ENCODE results near the gene DIS3L2. TPM values are rescaled to one million over a fixed set of nuclear protein-coding genes. Genes with fewer than 3 reads are reported as not detected.

Gene DIS3L2
- total RNA-seq, 4 donors from 2014 or later, result 52.8 to 74.9 (median 61.8) TPM

DNA sequence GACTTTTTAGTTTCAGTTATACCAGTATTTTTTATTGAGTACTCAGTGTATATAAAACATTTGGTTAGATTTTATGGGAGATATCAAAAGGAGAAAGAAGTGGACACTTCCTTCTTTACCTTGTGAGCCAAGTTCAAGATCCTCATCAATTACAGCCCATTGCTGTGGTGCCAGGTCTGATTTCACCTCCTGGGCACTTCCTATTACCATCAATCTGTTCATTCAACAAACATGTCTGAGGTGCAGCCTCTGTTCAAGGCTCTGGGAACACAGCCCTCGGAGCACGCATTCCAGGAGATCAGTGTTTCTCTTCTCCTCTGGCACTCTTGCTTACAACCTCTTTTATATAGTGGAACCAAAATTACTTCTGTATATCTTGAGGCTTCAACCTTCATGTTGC is 245.7 kb downstream of the DIS3L2 start:
- H3K27me3 ChIP-seq, result no peaks in the 10 kb centered on the region
- H3K4me1 ChIP-seq, result peaks cover 0 to 21% (median 0%) of the 10 kb centered on the region in 4 donors
- DNase-seq (ENCODE audit: low spot score in 2 of 2), result no peak
- no peak overlapping the region for H3K4me3 ChIP-seq
- no peaks in the 10 kb centered on the region for H3K9me3 ChIP-seq
- no peak overlapping the region for H3K27ac ChIP-seq
- 81 to 90% methylated on average over 2 of the region's 2 CpGs for WGBS, 2 donors
- H3K36me3 ChIP-seq, result peaks cover 0 to 35% (median 0%) of the 10 kb centered on the region in 3 donors
- no peak for TF ChIP-seq POLR2A (IDR thresholded peaks at IDR 0.05)
- TF ChIP-seq EP300 (IDR thresholded peaks at IDR 0.05), result no peak
- TF ChIP-seq, protein P1, sequence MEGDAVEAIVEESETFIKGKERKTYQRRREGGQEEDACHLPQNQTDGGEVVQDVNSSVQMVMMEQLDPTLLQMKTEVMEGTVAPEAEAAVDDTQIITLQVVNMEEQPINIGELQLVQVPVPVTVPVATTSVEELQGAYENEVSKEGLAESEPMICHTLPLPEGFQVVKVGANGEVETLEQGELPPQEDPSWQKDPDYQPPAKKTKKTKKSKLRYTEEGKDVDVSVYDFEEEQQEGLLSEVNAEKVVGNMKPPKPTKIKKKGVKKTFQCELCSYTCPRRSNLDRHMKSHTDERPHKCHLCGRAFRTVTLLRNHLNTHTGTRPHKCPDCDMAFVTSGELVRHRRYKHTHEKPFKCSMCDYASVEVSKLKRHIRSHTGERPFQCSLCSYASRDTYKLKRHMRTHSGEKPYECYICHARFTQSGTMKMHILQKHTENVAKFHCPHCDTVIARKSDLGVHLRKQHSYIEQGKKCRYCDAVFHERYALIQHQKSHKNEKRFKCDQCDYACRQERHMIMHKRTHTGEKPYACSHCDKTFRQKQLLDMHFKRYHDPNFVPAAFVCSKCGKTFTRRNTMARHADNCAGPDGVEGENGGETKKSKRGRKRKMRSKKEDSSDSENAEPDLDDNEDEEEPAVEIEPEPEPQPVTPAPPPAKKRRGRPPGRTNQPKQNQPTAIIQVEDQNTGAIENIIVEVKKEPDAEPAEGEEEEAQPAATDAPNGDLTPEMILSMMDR (IDR thresholded peaks at IDR 0.05), result no peak

DNA sequence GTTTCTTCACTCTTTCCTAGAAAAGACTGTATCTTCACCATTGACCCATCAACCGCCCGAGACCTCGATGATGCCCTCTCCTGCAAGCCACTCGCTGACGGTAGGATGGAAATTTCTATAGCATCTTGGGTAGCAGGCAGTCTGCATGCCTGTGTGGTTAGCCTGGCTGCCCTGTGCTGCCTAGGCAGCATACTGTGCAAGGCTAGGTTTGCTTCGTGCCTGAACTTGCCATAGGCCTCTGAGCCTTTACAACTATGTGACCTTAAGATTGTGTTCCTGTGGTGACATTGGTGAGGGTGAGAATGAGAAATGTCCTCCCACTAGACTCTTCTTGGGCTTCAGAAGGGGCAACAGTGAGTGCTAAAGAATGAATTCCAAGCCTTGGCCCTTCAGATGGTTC is 248.8 kb downstream of the DIS3L2 start:
- Histone ChIP-seq H3K4me3 (no peak overlapping the region), H3K36me3 (peaks cover 0 to 43% (median 0%) of the 10 kb centered on the region in 3 donors), H3K27ac (no peak overlapping the region), H3K9me3 (no peaks in the 10 kb centered on the region), H3K4me1 (no peaks in the 10 kb centered on the region), H3K27me3 (no peaks in the 10 kb centered on the region)
- TF ChIP-seq EP300 (IDR thresholded peaks at IDR 0.05), result no peak
- TF ChIP-seq, protein P1 (IDR thresholded peaks at IDR 0.05), result no peak
- TF ChIP-seq POLR2A (IDR thresholded peaks at IDR 0.05), result no peak
- 93 to 97% methylated on average over 6 of the region's 6 CpGs for whole genome bisulfite sequencing, 2 donors
- no peak for DNase-seq (ENCODE audit: low spot score in 2 of 2)

GRCh38 chr2:232211743-232212686 is 250.5 kb downstream of the DIS3L2 start:
- H3K4me1 ChIP-seq, result no peaks in the 10 kb centered on the region
- no peaks in the 10 kb centered on the region for H3K9me3 ChIP-seq
- TF ChIP-seq EP300 (IDR thresholded peaks at IDR 0.05), result no peak
- TF ChIP-seq, protein P1 (IDR thresholded peaks at IDR 0.05), result no peak
- H3K4me3 ChIP-seq, result no peak overlapping the region
- peaks cover 0 to 55% (median 0%) of the 10 kb centered on the region in 3 donors for H3K36me3 ChIP-seq
- WGBS, 2 donors, result 88 to 94% methylated on average over 8 of the region's 8 CpGs
- no peaks in the 10 kb centered on the region for H3K27me3 ChIP-seq
- DNase-seq (ENCODE audit: low spot score in 2 of 2), result no peak
- no peak overlapping the region for H3K27ac ChIP-seq

- H3K27me3 ChIP-seq, result no peaks in the 10 kb centered on the region
- no peak overlapping the region for H3K4me3 ChIP-seq
- H3K9me3 ChIP-seq, result no peaks in the 10 kb centered on the region
- TF ChIP-seq, protein P1 (IDR thresholded peaks at IDR 0.05), result no peak
- TF ChIP-seq POLR2A (IDR thresholded peaks at IDR 0.05) (no peak), EP300 (IDR thresholded peaks at IDR 0.05) (no peak)
- DNase-seq (ENCODE audit: low spot score in 2 of 2), result no peak
- H3K36me3 ChIP-seq, result peaks cover 0 to 65% (median 0%) of the 10 kb centered on the region in 3 donors
- H3K4me1 ChIP-seq, result no peaks in the 10 kb centered on the region
- H3K27ac ChIP-seq, result no peak overlapping the region
- 66 to 75% methylated on average over 2 of the region's 2 CpGs for WGBS, 2 donors
Measured at GRCh38 chr2:232213176-232213575, 251.7 kb downstream of the DIS3L2 start.

DNA sequence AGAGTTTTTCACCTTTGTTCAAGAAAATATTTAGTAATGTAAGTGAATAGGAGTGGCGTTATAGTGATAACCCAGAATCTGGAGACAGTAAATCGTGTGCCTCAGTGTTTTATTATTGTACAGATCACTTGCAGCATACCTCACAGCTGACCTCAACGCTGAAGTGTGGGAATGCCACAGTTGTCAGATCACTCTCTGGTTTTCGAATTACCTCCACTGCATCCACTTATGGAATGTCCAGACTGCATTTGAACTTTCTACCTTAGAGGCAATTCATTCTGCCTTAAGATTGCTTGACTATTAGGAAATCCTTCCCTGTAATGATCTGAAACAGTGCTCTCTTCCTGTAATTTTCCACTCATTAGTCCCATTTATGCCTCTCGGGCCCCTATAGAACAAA is 252.5 kb downstream of the DIS3L2 start:
- 86 to 94% methylated on average over 5 of the region's 5 CpGs for WGBS, 2 donors
- TF ChIP-seq, protein P1 (IDR thresholded peaks at IDR 0.05), result no peak
- TF ChIP-seq POLR2A (IDR thresholded peaks at IDR 0.05) (no peak), EP300 (IDR thresholded peaks at IDR 0.05) (no peak)
- no peaks in the 10 kb centered on the region for H3K4me1 ChIP-seq

More for the DNA sequence above, 252.5 kb downstream of the DIS3L2 start:
- no peaks in the 10 kb centered on the region for H3K9me3 ChIP-seq
- H3K36me3 ChIP-seq, result peaks cover 0 to 68% (median 0%) of the 10 kb centered on the region in 3 donors
- no peak for DNase-seq (ENCODE audit: low spot score in 2 of 2)
- H3K27ac ChIP-seq, result no peak overlapping the region
- no peak overlapping the region for H3K4me3 ChIP-seq
- H3K27me3 ChIP-seq, result no peaks in the 10 kb centered on the region
